IMR-90 (cell line): ENCODE data around the gene DAPK1.

Source experiments
- BHLHE40 ChIP-seq: fragments of 150-350 bp; IDR thresholded peaks from 2 replicates; pipeline ENCODE4 v1.6.1; 2016; ENCODE audit warnings: mild to moderate bottlenecking, low read depth, low read length
- CHD1 ChIP-seq: IDR thresholded peaks from 2 replicates; pipeline ENCODE4 v1.6.1; 2012; ENCODE audit warnings: low read depth, low read length, improper control_type of control experiment
- CTCF ChIP-seq: conservative IDR thresholded peaks from 2 replicates; pipeline ENCODE4 v1.5.1; 2012; ENCODE audit warnings: mild to moderate bottlenecking, low read depth, low read length, improper control_type of control experiment
- MAFK ChIP-seq: IDR thresholded peaks from 2 replicates; pipeline ENCODE4 v1.6.1; 2012; ENCODE audit warnings: low read depth, low read length, improper control_type of control experiment
- MAZ ChIP-seq: IDR thresholded peaks from 2 replicates; pipeline ENCODE4 v1.6.1; 2012; ENCODE audit warnings: low read depth, mild to moderate bottlenecking, low read length, improper control_type of control experiment, moderate library complexity, borderline replicate concordance
- MXI1 ChIP-seq: IDR thresholded peaks from 2 replicates; pipeline ENCODE4 v1.6.1; 2012; ENCODE audit warnings: low read depth, mild to moderate bottlenecking, low read length, moderate library complexity, borderline replicate concordance
- POLR2A ChIP-seq: IDR thresholded peaks from 2 replicates; pipeline ENCODE4 v1.6.1; 2012; ENCODE audit warnings: mild to moderate bottlenecking, low read depth, low read length
- RAD21 ChIP-seq: IDR thresholded peaks from 2 replicates; pipeline ENCODE4 v1.6.1; 2012; ENCODE audit warnings: low read length, improper control_type of control experiment
- RFX5 ChIP-seq: IDR thresholded peaks from 2 replicates; pipeline ENCODE4 v1.8.0; 2012; ENCODE audit warnings: low read depth, mild to moderate bottlenecking, low read length, moderate library complexity
- SMC3 ChIP-seq: fragments of 150-350 bp; IDR thresholded peaks from 2 replicates; pipeline ENCODE4 v1.6.1; 2016; ENCODE audit warnings: low read depth, mild to moderate bottlenecking, antibody characterized with exemption, low read length, moderate library complexity

- TF ChIP-seq BHLHE40 (no peak), CTCF (no peak), POLR2A (no peak), CHD1 (no peak), RAD21 (no peak), SMC3 (no peak), MAZ (no peak), MAFK (no peak), MXI1 (no peak), RFX5 (no peak)
Measured at GRCh38 chr9:87500491-87501270, 3.0 kb downstream of the DAPK1 start.
